Naive B cell (primary cell): ENCODE results near the gene STRN4. TPM values are rescaled to one million over a fixed set of nuclear protein-coding genes. Genes with fewer than 3 reads are reported as not detected.
A peak's percentile ranks its signal among the peaks of the same experiment; 100 is the strongest.

Experiments
- ATAC-seq, 2 donors: fragments of 150-1000 bp; cut with Tn5 transposase; 2 replicates each; pipeline ENCODE4 v1.10.0; 2021; ENCODE audit warnings: low read depth in 2 of 2, mild to moderate bottlenecking in 2 of 2, moderate library complexity in 2 of 2
- DNase-seq: peaks from one replicate; pipeline ENCODE4 v3.0.0; 2022
- H3K27ac Mint-ChIP-seq, 6 donors: one replicate each; pipeline ENCODE4 v1.8.0; 2020 to 2022; ENCODE audit warnings: mild to moderate bottlenecking in 6 of 6, mixed read lengths in 6 of 6, moderate library complexity in 5 of 6, inconsistent platforms in 2 of 6
- H3K27me3 Mint-ChIP-seq, 3 donors: one replicate each; pipeline ENCODE4 v1.8.0; 2021 to 2022; ENCODE audit warnings: mixed read lengths in 3 of 3, mild to moderate bottlenecking in 1 of 3
- H3K36me3 Mint-ChIP-seq, 2 donors: one replicate each; pipeline ENCODE4 v1.8.0; 2020 to 2022; ENCODE audit warnings: mixed read lengths in 2 of 2, inconsistent platforms in 1 of 2, mild to moderate bottlenecking in 1 of 2
- H3K4me1 Mint-ChIP-seq, 3 donors: one replicate each; pipeline ENCODE4 v1.8.0; 2020 to 2022; ENCODE audit warnings: mixed read lengths in 3 of 3, inconsistent platforms in 1 of 3, mild to moderate bottlenecking in 1 of 3, moderate library complexity in 1 of 3
- H3K4me3 Mint-ChIP-seq, 8 donors: one replicate each; pipeline ENCODE4 v1.8.0; 2020 to 2022; ENCODE audit warnings: mild to moderate bottlenecking in 8 of 8, mixed read lengths in 8 of 8, moderate library complexity in 8 of 8, inconsistent platforms in 2 of 8
- H3K9me3 Mint-ChIP-seq, 7 donors: one replicate each; pipeline ENCODE4 v1.8.0; 2020 to 2022; ENCODE audit warnings: mixed read lengths in 7 of 7, mild to moderate bottlenecking in 5 of 7, inconsistent platforms in 2 of 7, moderate library complexity in 1 of 7
- polyA plus RNA-seq, 6 donors: library from polyadenylated mRNA; unstranded; fragments of 300-500 nt; fragmentation: Illumina TruSeq; gene quantifications; one replicate each; pipeline ENCODE4 v1.2.3, GENCODE V29; 2021; ENCODE audit warnings: low read depth in 6 of 6

The STRN4 gene
- polyA plus RNA-seq, 6 donors from 2014 or later: 6.0 to 38.0 (median 15.5) TPM

GRCh38 chr19:46745030-46745429, 1.2 kb downstream of the STRN4 start:
- H3K36me3 Mint-ChIP-seq: no peaks in the 10 kb centered on the region
- ATAC-seq (no peak), DNase-seq (no peak)
- H3K4me1 Mint-ChIP-seq: peaks cover 54 to 66% (median 65%) of the 10 kb centered on the region in 3 donors
- H3K27ac Mint-ChIP-seq: peak overlapping the region; percentile 63 to 95 (median 93)
- no peaks in the 10 kb centered on the region for H3K9me3 Mint-ChIP-seq
- H3K4me3 Mint-ChIP-seq: peak overlapping the region; percentile 87 to 98 (median 91)
- H3K27me3 Mint-ChIP-seq: no peaks in the 10 kb centered on the region

DNA sequence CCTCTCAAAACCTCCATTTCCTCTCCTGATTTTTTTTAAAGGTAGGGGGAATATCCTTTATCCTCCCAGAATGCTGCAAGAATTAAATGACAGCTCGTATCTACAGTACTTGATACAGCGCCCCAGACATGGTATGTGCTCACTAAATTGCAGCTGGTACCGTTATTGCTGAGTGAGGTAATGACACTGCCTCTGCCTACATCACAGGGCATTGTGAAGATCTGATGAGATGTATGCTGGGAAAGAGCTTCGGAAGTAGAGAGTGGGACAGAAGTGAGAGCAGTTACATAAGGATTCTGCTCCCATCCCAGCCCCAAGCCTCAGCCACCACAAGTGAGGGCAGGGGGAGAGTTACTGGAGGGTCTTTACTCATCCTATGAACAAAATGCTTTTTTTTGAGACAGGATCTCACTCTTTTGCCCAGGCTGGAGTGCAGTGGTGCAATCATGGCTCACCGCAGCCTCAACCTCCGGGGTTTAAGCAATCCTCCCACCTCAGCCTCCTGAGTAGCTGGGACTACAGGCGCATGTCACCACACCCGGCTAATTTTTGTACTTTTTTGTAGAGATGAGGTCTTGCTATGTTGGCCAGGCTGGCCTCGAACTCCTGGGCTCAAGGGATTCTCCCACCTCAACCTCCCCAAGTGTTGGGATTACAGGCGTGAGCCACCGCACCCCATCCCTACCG, 2.1 kb downstream of the STRN4 start:
- H3K4me3 Mint-ChIP-seq: peak overlapping the region; percentile 87 to 98 (median 91)
- H3K27me3 Mint-ChIP-seq: no peaks in the 10 kb centered on the region
- peaks cover 60 to 73% (median 71%) of the 10 kb centered on the region in 3 donors for H3K4me1 Mint-ChIP-seq
- H3K9me3 Mint-ChIP-seq: no peaks in the 10 kb centered on the region
- no peak for ATAC-seq
- DNase-seq: no peak
- H3K36me3 Mint-ChIP-seq: no peaks in the 10 kb centered on the region
- peak overlapping the region in 2 of 6 donors; percentile 16 to 86 for H3K27ac Mint-ChIP-seq

DNA sequence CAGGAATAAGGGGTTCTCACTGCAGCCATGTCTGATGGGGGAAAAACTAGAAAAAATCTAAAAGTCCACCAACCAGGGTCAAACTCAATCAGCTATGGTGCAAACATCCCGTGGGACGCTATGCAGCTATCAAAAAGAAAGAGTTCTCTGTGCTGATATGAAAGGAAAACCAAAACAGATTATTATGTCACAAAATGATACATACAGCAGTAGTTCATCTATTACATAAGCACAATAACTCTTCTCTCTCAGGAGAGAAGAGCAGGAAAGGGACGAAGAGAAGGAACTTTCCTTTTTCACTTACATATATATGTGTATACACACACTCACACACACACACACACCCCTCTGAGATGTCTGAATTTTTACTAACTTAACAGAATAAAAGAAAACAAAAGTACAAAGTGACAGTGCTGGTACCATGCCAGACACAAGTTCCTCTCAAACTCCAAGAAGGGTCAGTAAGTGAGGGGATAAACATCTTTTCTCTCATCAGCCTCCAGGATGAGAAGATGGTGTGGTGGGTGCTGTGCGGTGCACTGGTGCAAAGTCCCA, 3.2 kb downstream of the STRN4 start:
- peaks cover 58 to 64% (median 63%) of the 10 kb centered on the region in 3 donors for H3K4me1 Mint-ChIP-seq
- no peaks in the 10 kb centered on the region for H3K27me3 Mint-ChIP-seq
- ATAC-seq (no peak), DNase-seq (no peak)
- H3K4me3 Mint-ChIP-seq: peak overlapping the region in 4 of 8 donors; percentile 21 to 91 (median 51)
- H3K36me3 Mint-ChIP-seq: no peaks in the 10 kb centered on the region
- H3K9me3 Mint-ChIP-seq: no peaks in the 10 kb centered on the region
- peak overlapping the region in 3 of 6 donors; percentile 24 to 75 (median 53) for H3K27ac Mint-ChIP-seq

GRCh38 chr19:46741447-46741846, 4.8 kb downstream of the STRN4 start:
- no peaks in the 10 kb centered on the region for H3K9me3 Mint-ChIP-seq
- peaks cover 50 to 54% (median 51%) of the 10 kb centered on the region in 3 donors for H3K4me1 Mint-ChIP-seq
- peaks cover 0 to 12% of the 10 kb centered on the region in 2 donors for H3K36me3 Mint-ChIP-seq
- DNase-seq (no peak), ATAC-seq (no peak)
- H3K27me3 Mint-ChIP-seq: no peaks in the 10 kb centered on the region
- H3K4me3 Mint-ChIP-seq: no peak overlapping the region
- peak overlapping the region in 1 of 6 donors; percentile 59 for H3K27ac Mint-ChIP-seq

DNA sequence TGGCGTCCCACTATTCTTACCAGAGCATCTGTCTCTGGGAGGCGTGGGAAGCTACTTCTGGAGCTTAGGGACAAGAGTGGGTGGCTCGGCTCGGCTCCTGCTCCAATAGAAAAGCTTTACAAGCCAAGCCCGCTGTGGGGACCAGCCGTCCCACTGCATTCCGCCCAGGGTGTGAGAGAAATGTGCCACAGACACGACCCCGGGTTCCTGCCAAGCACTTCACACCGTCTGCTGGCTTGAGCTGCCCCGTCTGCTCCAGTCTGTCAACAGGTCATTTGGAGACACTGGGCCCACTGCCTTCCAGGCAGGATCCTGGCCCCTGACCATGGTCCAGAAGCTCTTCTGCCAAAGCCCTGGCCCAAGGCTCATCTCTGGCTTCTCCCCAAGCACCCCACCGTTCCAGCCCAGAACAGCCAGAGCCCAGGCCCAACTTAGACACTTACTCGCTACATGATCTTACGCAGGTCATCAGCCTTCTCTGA, 6.9 kb downstream of the STRN4 start:
- Mint-ChIP-seq H3K27me3 (no peaks in the 10 kb centered on the region), H3K36me3 (peaks cover under 1 to 12% of the 10 kb centered on the region in 2 donors), H3K4me3 (no peak overlapping the region), H3K27ac (peak overlapping the region in 2 of 6 donors; percentile 51 to 59), H3K4me1 (peaks cover 37 to 43% (median 39%) of the 10 kb centered on the region in 3 donors), H3K9me3 (no peaks in the 10 kb centered on the region)
- ATAC-seq: no peak
- no peak for DNase-seq

DNA sequence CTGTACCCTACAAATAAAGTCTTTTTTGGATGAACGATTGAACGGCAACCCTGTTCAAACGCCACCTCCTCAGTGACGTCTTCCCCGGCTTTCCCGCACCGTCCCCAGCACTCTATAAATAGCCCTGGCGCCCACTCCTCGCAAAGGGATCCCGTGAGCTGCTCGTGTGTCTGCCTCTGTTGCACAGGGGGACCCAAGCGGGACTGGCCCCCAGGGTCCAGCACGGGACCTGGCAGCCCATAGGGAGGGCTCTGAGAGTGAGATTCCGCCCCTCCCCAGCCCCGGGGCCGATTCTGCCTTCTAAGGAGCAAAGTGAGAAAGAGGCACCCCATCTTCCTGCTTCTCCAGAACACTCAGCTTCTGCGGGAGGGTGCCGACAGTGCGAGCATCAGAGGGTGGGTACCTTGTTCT, 8.5 kb downstream of the STRN4 start:
- Mint-ChIP-seq H3K36me3 (peaks cover 5 to 12% of the 10 kb centered on the region in 2 donors), H3K27me3 (no peaks in the 10 kb centered on the region), H3K4me1 (peaks cover 23 to 32% (median 26%) of the 10 kb centered on the region in 3 donors), H3K27ac (no peak overlapping the region), H3K9me3 (no peaks in the 10 kb centered on the region), H3K4me3 (no peak overlapping the region)
- no peak for DNase-seq
- ATAC-seq: no peak

GRCh38 chr19:46737298-46737654, 9.0 kb downstream of the STRN4 start:
- H3K27me3 Mint-ChIP-seq: no peaks in the 10 kb centered on the region
- peaks cover 20 to 29% (median 23%) of the 10 kb centered on the region in 3 donors for H3K4me1 Mint-ChIP-seq
- no peak overlapping the region for H3K4me3 Mint-ChIP-seq
- H3K27ac Mint-ChIP-seq: peak overlapping the region in 1 of 6 donors; percentile 9
- no peaks in the 10 kb centered on the region for H3K9me3 Mint-ChIP-seq
- ATAC-seq: no peak
- H3K36me3 Mint-ChIP-seq: peaks cover 5 to 12% of the 10 kb centered on the region in 2 donors
- DNase-seq: no peak

DNA sequence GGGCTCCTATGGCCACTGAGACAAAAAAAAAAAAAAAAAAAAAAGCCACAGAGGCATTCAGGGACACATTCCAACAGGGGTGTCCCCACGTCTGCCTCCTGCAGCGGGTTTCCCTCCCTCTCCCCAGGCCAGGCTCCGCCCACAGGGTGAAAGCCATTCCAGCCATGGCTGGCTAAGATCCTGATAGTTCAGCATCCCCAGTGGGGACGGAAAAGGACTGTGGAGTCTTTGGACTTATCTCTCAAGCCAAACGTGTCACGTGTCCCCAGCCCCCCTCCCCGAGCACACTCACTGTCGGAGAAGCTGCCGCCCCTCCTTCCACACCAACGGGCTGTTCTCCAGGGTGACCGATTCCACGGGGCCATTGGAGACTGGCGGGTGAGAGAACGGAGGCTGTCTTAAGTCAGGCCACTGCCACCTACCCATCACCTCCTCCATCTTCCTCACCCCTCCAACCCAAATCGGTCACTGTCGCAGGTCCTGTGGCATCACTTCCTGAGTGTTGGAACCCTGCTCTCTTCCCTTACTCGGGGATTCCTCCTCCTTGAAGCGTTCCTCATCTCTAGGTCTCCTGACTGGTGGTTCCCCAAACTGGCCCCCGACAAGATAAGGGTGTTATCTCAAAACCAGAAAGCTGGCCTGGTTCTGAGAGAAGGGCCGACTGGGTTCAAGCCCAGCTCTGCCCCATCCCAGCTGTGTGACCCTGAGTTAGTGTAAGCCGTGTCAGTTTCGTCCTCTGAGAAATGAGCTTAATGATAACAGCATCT, 9.5 kb downstream of the STRN4 start:
- ATAC-seq (no peak), DNase-seq (no peak)
- H3K9me3 Mint-ChIP-seq: no peaks in the 10 kb centered on the region
- no peak overlapping the region for H3K4me3 Mint-ChIP-seq
- peaks cover 17 to 29% (median 23%) of the 10 kb centered on the region in 3 donors for H3K4me1 Mint-ChIP-seq
- peak overlapping the region in 1 of 6 donors; percentile 9 for H3K27ac Mint-ChIP-seq
- H3K36me3 Mint-ChIP-seq: peaks cover 5 to 15% of the 10 kb centered on the region in 2 donors
- no peaks in the 10 kb centered on the region for H3K27me3 Mint-ChIP-seq

- no peak overlapping the region for H3K27ac Mint-ChIP-seq
- H3K4me1 Mint-ChIP-seq: peaks cover 15 to 25% (median 23%) of the 10 kb centered on the region in 3 donors
- ATAC-seq (no peak), DNase-seq (no peak)
- H3K36me3 Mint-ChIP-seq: peaks cover 5 to 18% of the 10 kb centered on the region in 2 donors
- H3K27me3 Mint-ChIP-seq: no peaks in the 10 kb centered on the region
- H3K9me3 Mint-ChIP-seq: no peaks in the 10 kb centered on the region
- no peak overlapping the region for H3K4me3 Mint-ChIP-seq
Measured at GRCh38 chr19:46733690-46734292, 12.5 kb downstream of the STRN4 start.

DNA sequence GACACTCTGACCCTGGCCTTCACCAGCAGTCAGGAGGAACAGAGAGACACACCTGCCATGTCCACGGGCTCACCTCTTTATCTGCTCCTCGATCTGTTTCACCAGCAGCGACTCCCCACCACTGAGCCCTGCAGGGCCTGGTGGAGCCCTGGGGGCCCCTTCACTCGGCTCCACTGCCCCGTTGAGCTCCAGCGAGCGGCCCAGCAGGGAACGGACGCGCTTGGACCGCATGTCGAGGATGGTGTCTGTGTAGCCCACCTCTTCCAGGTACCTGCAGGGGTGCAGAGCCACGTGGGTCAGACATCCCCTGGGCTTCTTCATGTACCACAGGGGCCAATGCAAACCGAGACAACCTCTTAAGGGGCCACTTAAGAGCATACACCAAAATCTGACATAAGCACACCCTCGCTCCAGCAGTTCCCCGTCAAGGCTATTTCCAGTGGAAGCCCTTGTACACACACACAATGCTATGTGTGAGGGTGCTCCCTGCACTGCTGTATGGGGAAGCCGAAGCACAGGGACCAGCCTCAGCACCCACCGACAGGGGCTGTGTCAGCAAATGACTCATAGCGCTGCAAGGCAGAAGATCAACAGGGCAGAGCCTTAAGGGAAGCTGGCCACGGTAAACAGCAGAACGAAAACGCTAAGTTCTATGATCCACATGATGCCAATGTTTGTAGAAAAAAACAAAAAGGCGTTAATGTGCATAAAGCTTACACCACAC, 13.1 kb downstream of the STRN4 start:
- no peaks in the 10 kb centered on the region for H3K9me3 Mint-ChIP-seq
- DNase-seq (no peak), ATAC-seq (no peak)
- no peaks in the 10 kb centered on the region for H3K27me3 Mint-ChIP-seq
- H3K4me3 Mint-ChIP-seq: no peak overlapping the region
- H3K4me1 Mint-ChIP-seq: peaks cover 20 to 29% (median 26%) of the 10 kb centered on the region in 3 donors
- H3K36me3 Mint-ChIP-seq: peaks cover 5 to 18% of the 10 kb centered on the region in 2 donors
- H3K27ac Mint-ChIP-seq: peak overlapping the region in 1 of 6 donors; percentile 56

DNA sequence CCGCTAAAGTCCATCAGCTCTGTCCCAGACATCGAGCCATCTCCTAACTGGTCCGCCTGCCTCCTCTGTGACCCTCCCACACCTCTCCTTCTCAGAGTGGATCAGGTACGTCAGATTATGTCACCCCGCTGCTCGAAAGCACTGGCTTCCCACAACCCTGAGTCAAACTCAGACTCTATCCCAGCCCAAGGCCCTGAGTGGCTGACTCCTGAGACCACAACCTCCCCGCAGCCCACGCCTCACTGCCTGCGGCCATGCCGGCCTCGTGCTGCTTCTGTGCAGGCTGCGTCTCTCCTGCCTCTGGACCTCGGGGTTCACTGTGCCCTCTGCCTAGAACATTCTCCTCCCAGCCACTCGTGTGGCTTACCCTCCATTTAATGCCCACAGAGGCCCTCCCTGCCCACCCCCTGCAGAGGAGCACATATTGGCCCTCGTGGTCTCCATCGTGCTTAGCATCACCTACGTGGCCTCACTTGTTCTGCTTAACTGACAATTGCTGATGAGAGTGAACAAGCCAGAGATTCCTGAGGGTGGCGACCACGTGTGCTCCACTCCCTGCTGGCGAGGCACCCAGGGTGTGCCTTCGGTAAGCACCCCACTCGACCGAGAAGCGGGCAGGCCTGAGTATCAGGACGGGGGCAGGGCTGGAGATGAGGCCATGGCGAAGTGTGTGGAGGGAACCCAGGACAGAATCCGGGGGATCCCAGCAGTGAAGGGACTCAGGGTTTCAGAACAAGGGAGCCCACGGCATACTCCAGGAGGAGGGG, 13.9 kb downstream of the STRN4 start:
- DNase-seq (no peak), ATAC-seq (no peak)
- Mint-ChIP-seq H3K27me3 (no peaks in the 10 kb centered on the region), H3K4me1 (peaks cover 22 to 33% (median 27%) of the 10 kb centered on the region in 3 donors), H3K9me3 (no peaks in the 10 kb centered on the region), H3K4me3 (peak overlapping the region in 2 of 8 donors; percentile 52 to 62), H3K27ac (peak overlapping the region in 3 of 6 donors; percentile 27 to 57 (median 39)), H3K36me3 (peaks cover 5 to 18% of the 10 kb centered on the region in 2 donors)

DNA sequence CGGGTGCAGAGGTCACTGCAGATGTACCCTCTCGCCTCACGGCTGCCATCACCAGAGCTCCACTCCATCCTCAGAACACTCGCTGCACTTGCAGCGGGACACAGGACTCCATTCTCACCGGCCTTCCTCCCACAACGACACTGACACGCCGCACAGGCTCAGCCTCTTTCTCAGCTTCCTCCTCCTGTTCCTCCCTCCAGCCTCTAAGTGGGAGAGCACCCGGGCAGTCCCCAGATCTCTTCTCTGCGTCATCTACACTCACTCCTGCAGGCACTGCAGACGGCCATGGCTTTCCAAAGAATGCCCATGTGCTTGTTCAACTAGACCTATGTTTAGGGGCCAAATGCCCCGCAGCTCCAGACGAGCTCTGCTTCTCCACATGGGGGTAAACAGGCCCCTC, 14.7 kb downstream of the STRN4 start:
- no peak for ATAC-seq

More for the DNA sequence above, 14.7 kb downstream of the STRN4 start:
- Mint-ChIP-seq H3K27ac (peak overlapping the region in 4 of 6 donors; percentile 10 to 57 (median 33)), H3K9me3 (no peaks in the 10 kb centered on the region), H3K36me3 (peaks cover 5 to 17% of the 10 kb centered on the region in 2 donors), H3K27me3 (no peaks in the 10 kb centered on the region), H3K4me1 (peaks cover 24 to 39% (median 28%) of the 10 kb centered on the region in 3 donors), H3K4me3 (no peak overlapping the region)
- no peak for DNase-seq
